H1 (cell line): ENCODE results near the gene BMPR1A. TPM values are rescaled to one million over a fixed set of nuclear protein-coding genes. Genes with fewer than 3 reads are reported as not detected.

Experiments
- BRCA1 ChIP-seq: IDR thresholded peaks from 2 replicates; pipeline ENCODE4 v1.6.1; 2012; ENCODE audit warnings: low read depth, low read length, improper control_type of control experiment
- CBX8 ChIP-seq: fragments of 300-800, 300-1000 bp; sonication (generic); IDR thresholded peaks from 2 replicates; pipeline ENCODE4 v1.7.1; 2016; ENCODE audit warnings: low read depth, low read length, borderline replicate concordance
- CEBPB ChIP-seq: IDR thresholded peaks from 2 replicates; pipeline ENCODE4 v1.6.1; 2012; ENCODE audit warnings: low read depth, low read length
- NRF1 ChIP-seq: IDR thresholded peaks from 2 replicates; pipeline ENCODE4 v1.6.1; 2011; ENCODE audit warnings: mild to moderate bottlenecking, low read depth, low read length, improper control_type of control experiment
- SUZ12 ChIP-seq: fragments of 200-600 bp; sonication (generic); IDR thresholded peaks from 2 replicates; pipeline ENCODE4 v1.6.1; 2012; ENCODE audit warnings: mild to moderate bottlenecking, inconsistent platforms, low read length, moderate library complexity, mixed read lengths
- YY1 ChIP-seq: IDR thresholded peaks from 2 replicates; pipeline ENCODE4 v1.6.1; 2011; ENCODE audit warnings: low read depth, mild to moderate bottlenecking, low read length
- polyA plus RNA-seq, 7 experiments: library from polyadenylated mRNA; depleted of rRNA in 3 of 7; stranded (reverse) in 5 of 7; unstranded in 2 of 7; fragments of >200 nt in 5 of 7; fragments of 200-250 nt in 2 of 7; gene quantifications; 1 replicate in 5 of 7; 2 replicates in 1 of 7; 4 replicates in 1 of 7; pipeline versions ENCODE4 v1.2.1 to v1.2.3, GENCODE V29; 2011 to 2013; ENCODE audit warnings: missing spikeins in 2 of 7, mixed read lengths in 2 of 7
- total RNA-seq: library from RNA; stranded (reverse); fragmentation: NEBNext Ultra II Directional; extraction: Animal tissue kit (Norgen Biotek cat#: 25700); gene quantifications from 2 replicates; pipeline ENCODE4 v1.2.1, GENCODE V29; 2021
- TF ChIP-seq, protein P1 (sequence below): IDR thresholded peaks from 2 replicates; pipeline ENCODE4 v1.6.1; 2011; ENCODE audit warnings: low read depth, mild to moderate bottlenecking, low read length; ENCODE audit not compliant: insufficient read depth

The BMPR1A gene
- total and polyA plus RNA-seq, 2 of the 8 experiments (the other 6 are each of a cell fraction or from before 2014, with no cell fraction given): 34.4 to 129 TPM

DNA sequence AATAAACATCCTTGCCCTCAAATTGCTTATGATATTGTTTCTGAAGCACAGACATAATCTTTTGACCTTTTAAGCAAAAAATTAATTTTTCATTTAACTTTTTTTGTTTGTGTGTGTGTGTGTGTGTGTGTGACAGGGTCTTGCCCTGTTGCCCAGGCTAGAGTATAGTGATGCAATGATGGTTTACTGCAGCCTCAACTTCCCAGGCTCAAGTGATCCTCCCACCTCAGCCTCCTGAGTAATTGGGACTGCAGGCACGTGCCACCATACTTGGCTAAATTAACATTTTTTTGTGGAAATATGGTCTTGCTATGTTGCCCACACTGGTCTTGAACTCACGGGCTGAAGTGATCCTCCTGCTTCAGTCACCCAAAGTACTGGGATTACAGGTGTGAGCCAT is 68.9 kb downstream of the BMPR1A start (continued):
- TF ChIP-seq, protein P1, sequence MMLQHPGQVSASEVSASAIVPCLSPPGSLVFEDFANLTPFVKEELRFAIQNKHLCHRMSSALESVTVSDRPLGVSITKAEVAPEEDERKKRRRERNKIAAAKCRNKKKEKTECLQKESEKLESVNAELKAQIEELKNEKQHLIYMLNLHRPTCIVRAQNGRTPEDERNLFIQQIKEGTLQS: no peak
- TF ChIP-seq NRF1 (no peak), YY1 (no peak), CEBPB (no peak), SUZ12 (no peak), CBX8 (no peak), BRCA1 (no peak)
